HEK293T (cell line): ENCODE data around the gene SLC13A3.

Source experiments
- ARNT ChIP-seq: fragments of 450-650 bp; IDR thresholded peaks from 2 replicates; pipeline ENCODE4 v1.6.1; 2017; ENCODE audit warnings: mild to moderate bottlenecking
- BHLHE40 ChIP-seq: fragments of 450-650 bp; IDR thresholded peaks from 2 replicates; pipeline ENCODE4 v1.6.1; 2016; ENCODE audit warnings: mild to moderate bottlenecking, moderate library complexity, borderline replicate concordance
- ELF4 ChIP-seq: fragments of 450-650 bp; IDR thresholded peaks from 2 replicates; pipeline ENCODE4 v1.6.1; 2017; ENCODE audit warnings: antibody characterized with exemption
- FOXA1 ChIP-seq: fragments of 450-650 bp; IDR thresholded peaks from 2 replicates; pipeline ENCODE4 v1.6.1; 2016; ENCODE audit warnings: mild to moderate bottlenecking
- FOXK2 ChIP-seq: fragments of 450-650 bp; IDR thresholded peaks from 2 replicates; pipeline ENCODE4 v1.6.1; 2016; ENCODE audit warnings: mild to moderate bottlenecking
- FOXM1 ChIP-seq: fragments of 450-650 bp; IDR thresholded peaks from 2 replicates; pipeline ENCODE4 v1.6.1; 2017; ENCODE audit warnings: mild to moderate bottlenecking, borderline replicate concordance
- L3MBTL2 ChIP-seq: fragments of 450-650 bp; conservative IDR thresholded peaks from 2 replicates; pipeline ENCODE4 v1.6.1; 2016; ENCODE audit warnings: mild to moderate bottlenecking
- NFRKB ChIP-seq: fragments of 450-650 bp; IDR thresholded peaks from 2 replicates; pipeline ENCODE4 v1.6.1; 2016; ENCODE audit warnings: mild to moderate bottlenecking, moderate library complexity
- SP1 ChIP-seq: fragments of 450-650 bp; IDR thresholded peaks from 2 replicates; pipeline ENCODE4 v1.6.1; 2017
- SUZ12 ChIP-seq: fragments of 450-650 bp; IDR thresholded peaks from 2 replicates; pipeline ENCODE4 v1.6.1; 2016; ENCODE audit warnings: mild to moderate bottlenecking
- TARDBP ChIP-seq: fragments of 450-650 bp; IDR thresholded peaks from 2 replicates; pipeline ENCODE4 v1.6.1; 2016
- TF ChIP-seq, protein P1 (sequence below): fragments of 450-650 bp; IDR thresholded peaks from 2 replicates; pipeline ENCODE4 v1.6.1; 2016

DNA sequence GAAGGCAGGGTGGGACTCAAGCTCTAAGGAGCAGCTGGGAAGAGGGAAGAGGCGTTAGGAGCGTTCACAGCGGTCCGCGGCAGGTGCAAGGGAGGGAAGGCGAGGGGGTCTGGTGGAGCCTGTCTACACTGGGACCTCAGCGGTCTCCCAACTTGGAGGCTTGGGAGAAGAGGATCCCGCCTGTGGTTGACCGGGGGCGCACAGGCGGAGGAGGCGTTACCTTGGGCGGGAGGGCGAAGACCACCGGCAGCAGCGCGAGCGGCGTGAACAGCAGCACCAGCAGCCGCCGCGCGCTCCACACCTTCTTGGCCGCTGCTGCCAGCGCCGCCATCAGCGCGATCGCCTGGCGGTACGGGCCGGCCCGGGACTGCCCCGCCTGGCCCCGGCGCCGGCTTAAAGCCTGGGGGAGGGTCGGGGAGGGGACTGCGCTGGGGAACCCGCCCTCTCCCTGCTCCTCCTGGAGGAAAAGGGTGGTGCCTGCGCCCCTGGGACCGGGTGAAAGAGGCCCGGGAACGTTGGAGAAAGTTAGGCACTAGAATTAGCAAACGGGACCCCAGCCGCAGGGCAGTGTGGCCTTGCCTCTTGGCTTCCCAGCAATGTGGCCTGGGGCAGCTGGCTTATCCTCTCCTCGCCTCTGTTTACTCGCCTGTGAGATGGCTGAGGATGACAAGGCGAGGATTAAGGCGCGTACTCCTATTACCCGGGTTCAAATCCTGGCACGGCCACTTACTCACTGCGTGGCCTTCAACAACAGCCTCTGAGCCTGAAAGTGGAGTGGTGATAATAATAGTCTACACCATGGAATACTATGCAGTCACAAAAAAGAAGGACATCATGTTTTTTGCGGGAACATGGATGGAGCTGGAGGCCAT, at the start of gene SLC13A3:
- TF ChIP-seq BHLHE40 (no peak), NFRKB (no peak), SP1 (no peak), FOXM1 (no peak), SUZ12 (no peak), TARDBP (no peak), FOXA1 (no peak), ELF4 (no peak), FOXK2 (no peak), ARNT (no peak), L3MBTL2 (no peak)
- TF ChIP-seq, protein P1, sequence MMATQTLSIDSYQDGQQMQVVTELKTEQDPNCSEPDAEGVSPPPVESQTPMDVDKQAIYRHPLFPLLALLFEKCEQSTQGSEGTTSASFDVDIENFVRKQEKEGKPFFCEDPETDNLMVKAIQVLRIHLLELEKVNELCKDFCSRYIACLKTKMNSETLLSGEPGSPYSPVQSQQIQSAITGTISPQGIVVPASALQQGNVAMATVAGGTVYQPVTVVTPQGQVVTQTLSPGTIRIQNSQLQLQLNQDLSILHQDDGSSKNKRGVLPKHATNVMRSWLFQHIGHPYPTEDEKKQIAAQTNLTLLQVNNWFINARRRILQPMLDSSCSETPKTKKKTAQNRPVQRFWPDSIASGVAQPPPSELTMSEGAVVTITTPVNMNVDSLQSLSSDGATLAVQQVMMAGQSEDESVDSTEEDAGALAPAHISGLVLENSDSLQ = no peak
